A673 (cell line): ENCODE data around the gene TP53INP2.

Source experiments
- EZH2 ChIP-seq: fragments of 200-600 bp; sonication (generic); IDR thresholded peaks from 2 replicates; pipeline ENCODE4 v1.6.1; 2017; ENCODE audit warnings: borderline replicate concordance, low read depth, mild to moderate bottlenecking, mixed read lengths, antibody characterized with exemption, low read length; ENCODE audit not compliant: poor library complexity, severe bottlenecking
- TF ChIP-seq, protein P1 (sequence below): fragments of 300-800, 200-600 bp; sonication (generic); conservative IDR thresholded peaks from 2 replicates; pipeline ENCODE4 v1.5.1; 2017; ENCODE audit warnings: low read depth, mild to moderate bottlenecking, antibody characterized with exemption, low read length, moderate library complexity, mixed read lengths

DNA sequence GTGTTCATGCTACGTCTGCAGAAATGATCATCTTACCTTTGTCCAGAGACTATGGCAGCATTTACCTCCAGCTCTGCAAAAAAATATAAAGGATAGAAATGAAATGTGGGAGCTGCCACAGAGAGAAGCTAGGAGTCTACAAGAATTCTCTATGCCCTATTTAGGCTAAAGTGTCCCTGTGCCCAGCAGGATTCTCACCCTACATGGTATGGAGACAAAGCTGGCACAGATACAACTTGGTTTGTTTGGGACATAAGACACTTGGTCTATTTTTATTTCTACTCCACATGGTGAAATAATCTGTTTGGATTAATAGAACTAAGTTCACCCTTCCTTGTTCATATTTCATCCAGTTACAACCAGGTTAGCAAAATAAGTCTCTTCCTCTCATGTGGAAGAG is 28.4 kb downstream of the TP53INP2 start:
- TF ChIP-seq, protein P1, sequence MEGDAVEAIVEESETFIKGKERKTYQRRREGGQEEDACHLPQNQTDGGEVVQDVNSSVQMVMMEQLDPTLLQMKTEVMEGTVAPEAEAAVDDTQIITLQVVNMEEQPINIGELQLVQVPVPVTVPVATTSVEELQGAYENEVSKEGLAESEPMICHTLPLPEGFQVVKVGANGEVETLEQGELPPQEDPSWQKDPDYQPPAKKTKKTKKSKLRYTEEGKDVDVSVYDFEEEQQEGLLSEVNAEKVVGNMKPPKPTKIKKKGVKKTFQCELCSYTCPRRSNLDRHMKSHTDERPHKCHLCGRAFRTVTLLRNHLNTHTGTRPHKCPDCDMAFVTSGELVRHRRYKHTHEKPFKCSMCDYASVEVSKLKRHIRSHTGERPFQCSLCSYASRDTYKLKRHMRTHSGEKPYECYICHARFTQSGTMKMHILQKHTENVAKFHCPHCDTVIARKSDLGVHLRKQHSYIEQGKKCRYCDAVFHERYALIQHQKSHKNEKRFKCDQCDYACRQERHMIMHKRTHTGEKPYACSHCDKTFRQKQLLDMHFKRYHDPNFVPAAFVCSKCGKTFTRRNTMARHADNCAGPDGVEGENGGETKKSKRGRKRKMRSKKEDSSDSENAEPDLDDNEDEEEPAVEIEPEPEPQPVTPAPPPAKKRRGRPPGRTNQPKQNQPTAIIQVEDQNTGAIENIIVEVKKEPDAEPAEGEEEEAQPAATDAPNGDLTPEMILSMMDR = no peak
- no peak for TF ChIP-seq EZH2
